ENCODE measurements around the gene OGFRL1. TPM values are rescaled to one million over a fixed set of nuclear protein-coding genes. Genes with fewer than 3 reads are reported as not detected.
A peak's percentile ranks its signal among the peaks of the same experiment; 100 is the strongest.

The OGFRL1 gene
- total and polyA plus RNA-seq, 2 of the 4 experiments (the other 2 are of a cell fraction), result 5.4 to 5.7 TPM

GRCh38 chr6:71287926-71288227, 734 bp upstream of the OGFRL1 start:
- Histone ChIP-seq H3K4me2 (ENCODE audit: low read depth, low read length) (peak overlapping the region; percentile 66), H2AK9ac (replicated peaks; ENCODE audit: low read depth, low read length, poor library complexity) (no peak overlapping the region), H4K91ac (ENCODE audit: insufficient read depth, low read depth, low read length) (peak overlapping the region; percentile 66; the same call in 1 of the 2 replicates), H3K4ac (ENCODE audit: low read depth, low read length) (peak overlapping the region; percentile 57), H3K9me3 (ENCODE audit: control insufficient read depth, insufficient read depth, low read length) (no peaks in the 10 kb centered on the region), H2BK20ac (ENCODE audit: low read depth, low read length) (0 out of 2 replicates have a peak overlapping the region, but pooled peaks have one; percentile 17), H4K20me1 (ENCODE audit: insufficient read depth, low read length) (peaks cover 8% of the 10 kb centered on the region; the same call in 1 of the 2 replicates), H4K8ac (ENCODE audit: low read depth in 2 of 2, low read length in 2 of 2) (peak overlapping the region; percentile 48 to 51), H3K9ac (ENCODE audit: low read depth, low read length) (peak overlapping the region; percentile 57; the same call in 1 of the 2 replicates), H4K5ac (ENCODE audit: low read depth, low read length) (peak overlapping the region; percentile 43), H3K27me3 (ENCODE audit: control insufficient read depth, insufficient read depth, low read length) (no peaks in the 10 kb centered on the region), H2BK5ac (ENCODE audit: low read depth, low read length, poor library complexity, severe bottlenecking) (peak overlapping the region; percentile 67), H3K27ac (ENCODE audit: insufficient read depth, low read length) (peak overlapping the region; percentile 63), H2AFZ (replicated peaks; ENCODE audit: low read length, poor library complexity) (peak overlapping the region; percentile 85), H3K4me3 (ENCODE audit: insufficient read depth, low read depth, low read length) (peak overlapping the region; percentile 99), H3K18ac (ENCODE audit: low read depth, low read length) (peak overlapping the region; percentile 63; the same call in 1 of the 2 replicates), H3K4me1 (ENCODE audit: control insufficient read depth, insufficient read depth, low read length) (peaks cover 6% of the 10 kb centered on the region), H3K23ac (ENCODE audit: low read depth, low read length) (peak overlapping the region; percentile 61), H3K56ac (ENCODE audit: extremely low read depth, insufficient read depth, low read length) (peak overlapping the region; percentile 48; the same call in 1 of the 2 replicates), H2BK15ac (ENCODE audit: low read depth, low read length) (peak overlapping the region; percentile 13; the same call in 1 of the 3 replicates), H3K79me1 (ENCODE audit: low read depth in 1 of 2, low read length in 2 of 2) (peaks cover 24 to 33% of the 10 kb centered on the region in 2 experiments), H3K9me1 (ENCODE audit: insufficient read depth, low read length) (no peaks in the 10 kb centered on the region), H2BK120ac (ENCODE audit: low read depth, low read length) (peak overlapping the region; percentile 56; the same call in 1 of the 2 replicates), H3K36me3 (ENCODE audit: control insufficient read depth, insufficient read depth, low read length) (no peaks in the 10 kb centered on the region), H2AK5ac (ENCODE audit: low read depth, low read length) (no peak overlapping the region), H3K14ac (replicated peaks; ENCODE audit: low read depth, low read length) (peak overlapping the region; percentile 47)
- ChIA-PET POLR2A (ENCODE audit: unreplicated experiment) (interaction anchor here (0.5 to 1.9 kb wide), 2 partner anchors 38 to 68 kb away, joined by 3 to 6 read pairs; no protein-coding TSS in a partner anchor), CTCF (interaction anchor here (0.6 to 1.4 kb wide), 5 partner anchors 28 to 47 kb away, joined by 3 to 5 read pairs (median 3); no protein-coding TSS in a partner anchor)
- in situ Hi-C loops (cut with MboI; ENCODE audit: low sequenced_read_pairs) (loop anchor here (10.0 kb wide), 1 partner anchor 93 kb away; no protein-coding TSS in a partner anchor), dilution Hi-C loops (cut with HindIII; ENCODE audit: low sequenced_read_pairs, unreplicated experiment) (no loop called here), intact Hi-C loops (cut with micrococcal nuclease) (loop anchor here (2.0 kb wide), 1 partner anchor 97 kb away; no protein-coding TSS in a partner anchor)
- BruUV-seq (replicated peaks), result no TSS peak
- TF ChIP-seq SMC3 (IDR thresholded peaks at IDR 0.05; ENCODE audit: low read depth, low read length) (no peak), CHD1 (IDR thresholded peaks at IDR 0.05; ENCODE audit: low read depth, low read length) (no peak), MXI1 (IDR thresholded peaks at IDR 0.05; ENCODE audit: borderline replicate concordance, low read depth, low read length) (no peak), MAZ (IDR thresholded peaks at IDR 0.05; ENCODE audit: borderline replicate concordance, low read depth, low read length) (no peak), CEBPB (IDR thresholded peaks at IDR 0.05; ENCODE audit: low read depth, low read length) (no peak), BHLHE40 (IDR thresholded peaks at IDR 0.05; ENCODE audit: low read depth, low read length) (no peak), CTCF (conservative IDR thresholded peaks at IDR 0.05; ENCODE audit: low read depth, low read length) (no peak), RFX5 (IDR thresholded peaks at IDR 0.05; ENCODE audit: low read depth, low read length) (no peak), RAD21 (IDR thresholded peaks at IDR 0.05; ENCODE audit: low read length) (no peak), ELK1 (IDR thresholded peaks at IDR 0.05; ENCODE audit: borderline replicate concordance, low read depth, low read length) (no peak), RCOR1 (IDR thresholded peaks at IDR 0.05; ENCODE audit: insufficient replicate concordance, low read length) (no peak), FOS (IDR thresholded peaks at IDR 0.05; ENCODE audit: low read depth, low read length) (no peak), USF2 (IDR thresholded peaks at IDR 0.05; ENCODE audit: low read depth, low read length) (no peak), NFE2L2 (IDR thresholded peaks at IDR 0.05; ENCODE audit: low read depth, low read length) (no peak), POLR2A (IDR thresholded peaks at IDR 0.05; ENCODE audit: low read depth, low read length) (no peak)
- DNase-seq (no peak), ATAC-seq (ENCODE audit: low read depth) (no peak; the same call in 1 of the 2 replicates)
- WGBS, 2 experiments (ENCODE audit: extremely low coverage in 2 of 2, insufficient read length in 1 of 2), result no CpG with 5 or more reads among the region's 5 CpGs
